WTC11 (cell line): ENCODE measurements around the gene LLGL1.

Experiments used
- CBFB ChIP-seq: sonication (generic); formaldehyde crosslinking; IDR thresholded peaks from 2 replicates; pipeline ENCODE4 v1.8.1; 2022; ENCODE audit warnings: mild to moderate bottlenecking, low read depth, missing genetic modification reagents
- CTCF ChIP-seq: fragments of 200-600 bp; IDR thresholded peaks from 2 replicates; pipeline ENCODE4 v1.8.0; 2022; ENCODE audit warnings: antibody characterized with exemption
- ELF4 ChIP-seq: sonication (generic); formaldehyde crosslinking; IDR thresholded peaks from 2 replicates; pipeline ENCODE4 v1.8.1; 2022; ENCODE audit warnings: low read depth, mild to moderate bottlenecking, moderate library complexity, missing genetic modification reagents
- FOXJ3 ChIP-seq: sonication (generic); formaldehyde crosslinking; IDR thresholded peaks from 2 replicates; pipeline ENCODE4 v1.9.0; 2021; ENCODE audit warnings: missing genetic modification reagents, mild to moderate bottlenecking, borderline replicate concordance
- IRF2 ChIP-seq: sonication (generic); formaldehyde crosslinking; IDR thresholded peaks from 2 replicates; pipeline ENCODE4 v1.8.0; 2022; ENCODE audit warnings: low read depth, missing genetic modification reagents, borderline replicate concordance

- TF ChIP-seq CTCF (no peak), ELF4 (CRISPR knock-in tag) (no peak), FOXJ3 (CRISPR knock-in tag) (no peak), CBFB (CRISPR knock-in tag) (no peak), IRF2 (CRISPR knock-in tag) (no peak)
Observed at GRCh38 chr17:18206962-18207361, 18.5 kb upstream of the LLGL1 start.
